ENCODE results near the gene PTPRG.

Gene PTPRG

GRCh38 chr3:62208385-62208784, 647.0 kb downstream of the PTPRG start:
- DNase-seq = no peak

GRCh38 chr3:62209101-62209500, 647.7 kb downstream of the PTPRG start:
- DNase-seq = no peak

- DNase-seq = no peak
Observed at GRCh38 chr3:62210011-62210410, 648.6 kb downstream of the PTPRG start.

- DNase-seq = no peak
Observed at GRCh38 chr3:62211675-62212429, 650.5 kb downstream of the PTPRG start.

GRCh38 chr3:62214850-62215249, 653.5 kb downstream of the PTPRG start:
- DNase-seq = no peak

- no peak for DNase-seq
Observed at GRCh38 chr3:62220616-62221015, 659.2 kb downstream of the PTPRG start.

- DNase-seq = no peak
Observed at GRCh38 chr3:62225051-62225450, 663.7 kb downstream of the PTPRG start.

- no peak for DNase-seq
Observed at GRCh38 chr3:62226601-62227339, 665.4 kb downstream of the PTPRG start.

- DNase-seq = no peak
Observed at GRCh38 chr3:62228467-62228866, 667.1 kb downstream of the PTPRG start.

- DNase-seq = no peak
Observed at GRCh38 chr3:62229211-62229610, 667.8 kb downstream of the PTPRG start.

- no peak for DNase-seq
Observed at GRCh38 chr3:62229908-62230307, 668.5 kb downstream of the PTPRG start.

GRCh38 chr3:62233065-62233464, 671.7 kb downstream of the PTPRG start:
- DNase-seq = no peak

GRCh38 chr3:62236016-62236415, 674.6 kb downstream of the PTPRG start:
- DNase-seq = no peak

- DNase-seq = no peak
Observed at GRCh38 chr3:62237286-62237948, 676.0 kb downstream of the PTPRG start.

GRCh38 chr3:62238003-62238402, 676.6 kb downstream of the PTPRG start:
- peak in 1 of 5 donors; percentile 7 for DNase-seq

- DNase-seq = no peak
Observed at GRCh38 chr3:62238431-62238830, 677.1 kb downstream of the PTPRG start.

- DNase-seq = no peak
Observed at GRCh38 chr3:62241279-62241678, 679.9 kb downstream of the PTPRG start.

- no peak for DNase-seq
Observed at GRCh38 chr3:62242831-62243509, 681.6 kb downstream of the PTPRG start.

GRCh38 chr3:62246094-62246493, 684.7 kb downstream of the PTPRG start:
- DNase-seq = no peak

- no peak for DNase-seq
Observed at GRCh38 chr3:62246985-62247384, 685.6 kb downstream of the PTPRG start.

GRCh38 chr3:62248734-62249483, 687.5 kb downstream of the PTPRG start:
- DNase-seq = no peak

GRCh38 chr3:62249484-62249776, 688.1 kb downstream of the PTPRG start:
- no peak for DNase-seq

Data from T-helper 1 cell (primary cell).